IMR-90 (cell line): ENCODE measurements around the gene JPH3. TPM values are rescaled to one million over a fixed set of nuclear protein-coding genes. Genes with fewer than 3 reads are reported as not detected.

Source experiments
- ATAC-seq: fragments of 200-7000 bp; cut with Tn5 transposase; 2 replicates; pipeline ENCODE4 v1.9.1; 2020; ENCODE audit warnings: low read depth, mild to moderate bottlenecking, moderate library complexity
- BruUV-seq: library from RNA; stranded (reverse); fragments of 400-500 nt; replicated peaks from 2 replicates; lab custom pipeline; 2021; lab: Mats Ljungman, UMichigan
- CTCF ChIA-PET: fragments of 300-600 bp; formaldehyde crosslinking; extraction: SDS; loops from one replicate; lab custom pipeline; 2021; ENCODE audit warnings: antibody characterized with exemption; lab: Yijun Ruan, JAX
- POLR2A ChIA-PET: fragments of 300-600 bp; sonication (Branson Sonifier 250); formaldehyde crosslinking; loops from one replicate; lab custom pipeline; 2022; ENCODE audit warnings: antibody characterized with exemption; ENCODE audit not compliant: unreplicated experiment; lab: Charles Lee
- DNase-seq: peaks from one replicate; pipeline ENCODE4 v3.0.0; 2013
- H2AFZ ChIP-seq: replicated peaks from 2 replicates; pipeline ENCODE3; 2013; ENCODE audit warnings: low read length, mild to moderate bottlenecking; ENCODE audit not compliant: poor library complexity
- H2AK5ac ChIP-seq: 2 replicates; pipeline ENCODE4 v1.6.1; 2013; ENCODE audit warnings: low read depth, low read length, inconsistent platforms
- H2AK9ac ChIP-seq: replicated peaks from 2 replicates; pipeline ENCODE3; 2013; ENCODE audit warnings: mild to moderate bottlenecking, low read depth, low read length, moderate library complexity; ENCODE audit not compliant: poor library complexity
- H2BK120ac ChIP-seq: 2 replicates; pipeline ENCODE4 v1.6.1; 2013; ENCODE audit warnings: low read depth, low read length, inconsistent platforms
- H2BK15ac ChIP-seq: 3 replicates; pipeline ENCODE4 v1.6.1; 2013; ENCODE audit warnings: low read depth, low read length, inconsistent platforms
- H2BK20ac ChIP-seq: 2 replicates; pipeline ENCODE4 v1.6.1; 2013; ENCODE audit warnings: low read depth, mild to moderate bottlenecking, inconsistent platforms, low read length, moderate library complexity
- H2BK5ac ChIP-seq: 2 replicates; pipeline ENCODE4 v1.6.1; 2013; ENCODE audit warnings: mild to moderate bottlenecking, low read depth, low read length, inconsistent platforms; ENCODE audit not compliant: poor library complexity, severe bottlenecking
- H3K14ac ChIP-seq: replicated peaks from 2 replicates; pipeline ENCODE4 v1.6.1; 2013; ENCODE audit warnings: low read depth, low read length, inconsistent platforms
- H3K18ac ChIP-seq: 2 replicates; pipeline ENCODE4 v1.6.1; 2013; ENCODE audit warnings: low read depth, low read length, control low read depth
- H3K23ac ChIP-seq: 2 replicates; pipeline ENCODE4 v1.6.1; 2013; ENCODE audit warnings: low read depth, low read length, inconsistent platforms
- H3K27ac ChIP-seq: 2 replicates; pipeline ENCODE4 v1.5.1; 2013; ENCODE audit warnings: mild to moderate bottlenecking, control low read depth, low read length; ENCODE audit not compliant: insufficient read depth
- H3K27me3 ChIP-seq: 2 replicates; pipeline ENCODE4 v1.6.1; 2013; ENCODE audit warnings: low read length; ENCODE audit not compliant: control insufficient read depth, insufficient read depth
- H3K36me3 ChIP-seq: 2 replicates; pipeline ENCODE4 v1.6.1; 2013; ENCODE audit warnings: low read length, mixed read lengths; ENCODE audit not compliant: control insufficient read depth, insufficient read depth
- H3K4ac ChIP-seq: 2 replicates; pipeline ENCODE4 v1.6.1; 2013; ENCODE audit warnings: low read depth, low read length, inconsistent platforms
- H3K4me1 ChIP-seq: 2 replicates; pipeline ENCODE4 v1.6.1; 2013; ENCODE audit warnings: low read length, mixed read lengths; ENCODE audit not compliant: control insufficient read depth, insufficient read depth
- H3K4me2 ChIP-seq: 2 replicates; pipeline ENCODE4 v1.6.1; 2013; ENCODE audit warnings: low read depth, mild to moderate bottlenecking, control low read depth, low read length, moderate library complexity
- H3K4me3 ChIP-seq: 2 replicates; pipeline ENCODE4 v1.5.1; 2013; ENCODE audit warnings: low read depth, mild to moderate bottlenecking, control low read depth, low read length, moderate library complexity; ENCODE audit not compliant: insufficient read depth
- H3K56ac ChIP-seq: 2 replicates; pipeline ENCODE4 v1.6.1; 2013; ENCODE audit warnings: low read length, inconsistent platforms; ENCODE audit not compliant: insufficient read depth; ENCODE audit errors: extremely low read depth
- H3K79me1 ChIP-seq, 2 experiments: 2 replicates each; pipeline ENCODE4 v1.6.1; 2013; ENCODE audit warnings: low read length in 2 of 2, inconsistent platforms in 1 of 2, low read depth in 1 of 2
- H3K9ac ChIP-seq: 2 replicates; pipeline ENCODE4 v1.6.1; 2013; ENCODE audit warnings: low read depth, low read length, control low read depth
- H3K9me1 ChIP-seq: 2 replicates; pipeline ENCODE4 v1.6.1; 2013; ENCODE audit warnings: low read length, inconsistent platforms; ENCODE audit not compliant: insufficient read depth
- H3K9me3 ChIP-seq: 2 replicates; pipeline ENCODE4 v1.6.1; 2013; ENCODE audit warnings: low read length; ENCODE audit not compliant: control insufficient read depth, insufficient read depth
- H4K20me1 ChIP-seq: 2 replicates; pipeline ENCODE4 v1.6.1; 2013; ENCODE audit warnings: low read length, inconsistent platforms; ENCODE audit not compliant: insufficient read depth
- H4K5ac ChIP-seq: 2 replicates; pipeline ENCODE4 v1.6.1; 2013; ENCODE audit warnings: mild to moderate bottlenecking, low read depth, low read length, control low read depth
- H4K8ac ChIP-seq, 2 experiments: 2 replicates each; pipeline ENCODE4 v1.6.1; 2013; ENCODE audit warnings: low read depth in 2 of 2, low read length in 2 of 2, control low read depth in 1 of 2, inconsistent platforms in 1 of 2
- H4K91ac ChIP-seq: 2 replicates; pipeline ENCODE4 v1.6.1; 2013; ENCODE audit warnings: low read depth, low read length, inconsistent platforms; ENCODE audit not compliant: insufficient read depth
- CEBPB ChIP-seq: IDR thresholded peaks from 2 replicates; pipeline ENCODE4 v1.6.1; 2012; ENCODE audit warnings: low read depth, low read length, improper control_type of control experiment
- MAZ ChIP-seq: IDR thresholded peaks from 2 replicates; pipeline ENCODE4 v1.6.1; 2012; ENCODE audit warnings: low read depth, mild to moderate bottlenecking, low read length, improper control_type of control experiment, moderate library complexity, borderline replicate concordance
- MXI1 ChIP-seq: IDR thresholded peaks from 2 replicates; pipeline ENCODE4 v1.6.1; 2012; ENCODE audit warnings: low read depth, mild to moderate bottlenecking, low read length, moderate library complexity, borderline replicate concordance
- NFE2L2 ChIP-seq: fragments of 150-350 bp; IDR thresholded peaks from 2 replicates; pipeline ENCODE4 v1.6.1; 2016; ENCODE audit warnings: low read depth, mild to moderate bottlenecking, low read length
- RAD21 ChIP-seq: IDR thresholded peaks from 2 replicates; pipeline ENCODE4 v1.6.1; 2012; ENCODE audit warnings: low read length, improper control_type of control experiment
- WGBS, 2 experiments: methylation state at CpG; one replicate each; pipeline versions ENCODE4 v1.1.5 to v1.1.7; 2013; ENCODE audit warnings: missing lambda C conversion rate in 2 of 2; ENCODE audit not compliant: insufficient read length in 1 of 2; ENCODE audit errors: extremely low coverage in 2 of 2; 5-methylcytosine and 5-hydroxymethylcytosine counted together
- dilution Hi-C: fragments of 300-500 bp; cut with HindIII; formaldehyde crosslinking; loops from one replicate; pipeline ENCODE4 v1.14.3; 2018; ENCODE audit warnings: low sequenced_read_pairs; ENCODE audit not compliant: unreplicated experiment
- in situ Hi-C: fragments of 300-500 bp; cut with MboI; formaldehyde crosslinking; loops from 3 replicates; pipeline ENCODE4 v1.14.3; 2019; ENCODE audit warnings: low sequenced_read_pairs, inconsistent platforms, mixed read lengths
- intact Hi-C: fragments of 100-400 bp; cut with micrococcal nuclease; formaldehyde crosslinking; loops from 2 replicates; pipeline ENCODE4 v1.10.0; 2022
- polyA plus RNA-seq, 3 experiments: library from polyadenylated mRNA; depleted of rRNA; stranded (reverse); fragments of >200 nt; gene quantifications; 2 replicates each; pipeline ENCODE4 v1.2.3, GENCODE V29; 2012; ENCODE audit warnings: low replicate concordance in 1 of 3
- total RNA-seq: library from RNA; depleted of rRNA; stranded (reverse); fragments of >200 nt; gene quantifications from 2 replicates; pipeline ENCODE4 v1.2.3, GENCODE V29; 2012

The JPH3 gene
- total and polyA plus RNA-seq, 2 of the 4 experiments (the other 2 are of a cell fraction) = 0.03 TPM; not detected in 1

- TF ChIP-seq MXI1 (no peak), NFE2L2 (no peak), RAD21 (no peak)
Observed at GRCh38 chr16:87569601-87570571, 32.4 kb upstream of the JPH3 start (continued).

GRCh38 chr16:87570572-87570937 lies 31.8 kb upstream of the JPH3 start:
- no peak overlapping the region for H2AFZ ChIP-seq
- H3K9me3 ChIP-seq = no peaks in the 10 kb centered on the region; the same call in 1 of the 2 replicates
- H4K8ac ChIP-seq = no peak overlapping the region
- H2BK120ac ChIP-seq = no peak overlapping the region
- peaks cover 2% of the 10 kb centered on the region; the same call in 1 of the 2 replicates for H3K4me1 ChIP-seq
- no peak overlapping the region for H3K23ac ChIP-seq
- H4K5ac ChIP-seq = no peak overlapping the region
- H3K18ac ChIP-seq = no peak overlapping the region
- no peaks in the 10 kb centered on the region for H3K79me1 ChIP-seq
- no peaks in the 10 kb centered on the region for H4K20me1 ChIP-seq
- DNase-seq (no peak), ATAC-seq (no peak)
- H3K9me1 ChIP-seq = no peaks in the 10 kb centered on the region
- H2AK9ac ChIP-seq = no peak overlapping the region
- CTCF ChIA-PET = interaction anchor here (0.6 to 2.1 kb wide), 11 partner anchors 9 to 176 kb away, joined by 3 to 11 read pairs (median 5); no protein-coding TSS in a partner anchor
- H3K14ac ChIP-seq = no peak overlapping the region
- intact Hi-C loops (no loop called here), in situ Hi-C loops (loop anchor here (10.0 kb wide), 1 partner anchor 146 kb away; no protein-coding TSS in a partner anchor), dilution Hi-C loops (no loop called here)
- peaks cover 22% of the 10 kb centered on the region for H3K27me3 ChIP-seq
- no peak overlapping the region for H2BK20ac ChIP-seq
- 56% methylated on average over 2 of the region's 6 CpGs; no CpG with 5 or more reads in 1 of the 2 experiments for WGBS, 2 experiments
- TF ChIP-seq CEBPB (no peak), MAZ (no peak)
- no peak overlapping the region for H3K27ac ChIP-seq
- BruUV-seq = no TSS peak
- no peak overlapping the region for H3K4ac ChIP-seq
- H2BK15ac ChIP-seq = no peak overlapping the region
- no peak overlapping the region for H4K91ac ChIP-seq
- no peak overlapping the region for H3K4me3 ChIP-seq
- H3K9ac ChIP-seq = no peak overlapping the region
- no peak overlapping the region for H2AK5ac ChIP-seq
- no peak overlapping the region for H3K56ac ChIP-seq
- no peaks in the 10 kb centered on the region for H3K36me3 ChIP-seq
- H2BK5ac ChIP-seq = no peak overlapping the region
- POLR2A ChIA-PET = no interaction called here
- no peak overlapping the region for H3K4me2 ChIP-seq
